Kidney tubule cell (primary cell): ENCODE results near the gene GHDC.
"Not testable (repeated sequence)": the region's sequence is repeated elsewhere in the genome, so short reads cannot be mapped to it uniquely, and the experiment has no call there.

Experiments used
- DNase-seq: peaks from one replicate; pipeline ENCODE4 v3.0.0-alpha.2; 2018; ENCODE audit warnings: low spot score

The GHDC gene

GRCh38 chr17:42202696-42203095 is 8.4 kb upstream of the GHDC start:
- peak; percentile 54 for DNase-seq

GRCh38 chr17:42202159-42202558 is 7.9 kb upstream of the GHDC start:
- DNase-seq, result no peak

GRCh38 chr17:42201458-42201772 is 7.1 kb upstream of the GHDC start:
- DNase-seq, result no peak

- DNase-seq, result no peak
Measured at GRCh38 chr17:42200706-42201457, 6.6 kb upstream of the GHDC start.

GRCh38 chr17:42199416-42200011 is 5.2 kb upstream of the GHDC start:
- DNase-seq, result no peak

GRCh38 chr17:42198897-42199296 is 4.6 kb upstream of the GHDC start:
- DNase-seq, result no peak

GRCh38 chr17:42197564-42198156 is 3.4 kb upstream of the GHDC start:
- no peak for DNase-seq

- no peak for DNase-seq
Measured at GRCh38 chr17:42193216-42193968, 902 bp downstream of the GHDC start.

- DNase-seq, result no peak
Measured at GRCh38 chr17:42192189-42193126, 1.8 kb downstream of the GHDC start.

- no peak for DNase-seq
Measured at GRCh38 chr17:42191275-42191608, 3.1 kb downstream of the GHDC start.

- DNase-seq, result no peak
Measured at GRCh38 chr17:42190491-42191274, 3.6 kb downstream of the GHDC start.

GRCh38 chr17:42189651-42189965 is 4.7 kb downstream of the GHDC start:
- no peak for DNase-seq

GRCh38 chr17:42188749-42189650 is 5.3 kb downstream of the GHDC start:
- no peak for DNase-seq

GRCh38 chr17:42187833-42188232 is 6.5 kb downstream of the GHDC start:
- no peak for DNase-seq

GRCh38 chr17:42186191-42186590 is 8.1 kb downstream of the GHDC start:
- not testable (repeated sequence) for DNase-seq

- no peak for DNase-seq
Measured at GRCh38 chr17:42185621-42185930, 8.7 kb downstream of the GHDC start.

GRCh38 chr17:42184713-42185620 is 9.3 kb downstream of the GHDC start, which contains the start of gene HCRT:
HCRT (minus strand) TSS chr17:42185452; CDS start chr17:42185365, 87 bp downstream.
- peak; percentile 26 for DNase-seq

GRCh38 chr17:42183741-42184711 is 10.3 kb downstream of the GHDC start:
- DNase-seq, result peak; percentile 71
